PC-9 (cell line): ENCODE measurements around the gene DLGAP4.

Experiments
- EZH2 ChIP-seq: fragments of 200-600 bp; sonication (generic); IDR thresholded peaks from 2 replicates; pipeline ENCODE4 v1.8.0; 2017; ENCODE audit warnings: antibody characterized with exemption, low read depth
- TF ChIP-seq, protein P1 (sequence below): fragments of 200-600 bp; sonication (generic); conservative IDR thresholded peaks from 2 replicates; pipeline ENCODE4 v1.6.1; 2017; ENCODE audit warnings: mixed run types, antibody characterized with exemption, mild to moderate bottlenecking, moderate library complexity

GRCh38 chr20:36525620-36526365, 219.7 kb downstream of the DLGAP4 start:
- TF ChIP-seq, protein P1, sequence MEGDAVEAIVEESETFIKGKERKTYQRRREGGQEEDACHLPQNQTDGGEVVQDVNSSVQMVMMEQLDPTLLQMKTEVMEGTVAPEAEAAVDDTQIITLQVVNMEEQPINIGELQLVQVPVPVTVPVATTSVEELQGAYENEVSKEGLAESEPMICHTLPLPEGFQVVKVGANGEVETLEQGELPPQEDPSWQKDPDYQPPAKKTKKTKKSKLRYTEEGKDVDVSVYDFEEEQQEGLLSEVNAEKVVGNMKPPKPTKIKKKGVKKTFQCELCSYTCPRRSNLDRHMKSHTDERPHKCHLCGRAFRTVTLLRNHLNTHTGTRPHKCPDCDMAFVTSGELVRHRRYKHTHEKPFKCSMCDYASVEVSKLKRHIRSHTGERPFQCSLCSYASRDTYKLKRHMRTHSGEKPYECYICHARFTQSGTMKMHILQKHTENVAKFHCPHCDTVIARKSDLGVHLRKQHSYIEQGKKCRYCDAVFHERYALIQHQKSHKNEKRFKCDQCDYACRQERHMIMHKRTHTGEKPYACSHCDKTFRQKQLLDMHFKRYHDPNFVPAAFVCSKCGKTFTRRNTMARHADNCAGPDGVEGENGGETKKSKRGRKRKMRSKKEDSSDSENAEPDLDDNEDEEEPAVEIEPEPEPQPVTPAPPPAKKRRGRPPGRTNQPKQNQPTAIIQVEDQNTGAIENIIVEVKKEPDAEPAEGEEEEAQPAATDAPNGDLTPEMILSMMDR = no peak
- TF ChIP-seq EZH2 = no peak
